Measurements from ENCODE around the gene SELENOO.
A peak's percentile ranks its signal among the peaks of the same experiment; 100 is the strongest.

Gene SELENOO

GRCh38 chr22:50252082-50253045 is 51.6 kb downstream of the SELENOO start:
- peak; percentile 80 for TF ChIP-seq CTCF (conservative IDR thresholded peaks at IDR 0.05; ENCODE audit: low read depth, low read length)
- no peak for DNase-seq (ENCODE audit: low read depth)
- H3K4me3 ChIP-seq (ENCODE audit: low read length): no peak overlapping the region

GRCh38 chr22:50253046-50253915 is 52.5 kb downstream of the SELENOO start:
- no peak for DNase-seq (ENCODE audit: low read depth)
- TF ChIP-seq CTCF (conservative IDR thresholded peaks at IDR 0.05; ENCODE audit: low read depth, low read length): no peak
- H3K4me3 ChIP-seq (ENCODE audit: low read length): no peak overlapping the region

GRCh38 chr22:50253941-50254340 is 53.1 kb downstream of the SELENOO start:
- no peak for TF ChIP-seq CTCF (conservative IDR thresholded peaks at IDR 0.05; ENCODE audit: low read depth, low read length)
- no peak for DNase-seq (ENCODE audit: low read depth)
- H3K4me3 ChIP-seq (ENCODE audit: low read length): no peak overlapping the region

- H3K4me3 ChIP-seq (ENCODE audit: low read length): no peak overlapping the region
- TF ChIP-seq CTCF (conservative IDR thresholded peaks at IDR 0.05; ENCODE audit: low read depth, low read length): no peak
- DNase-seq (ENCODE audit: low read depth): no peak
Measured at GRCh38 chr22:50255099-50255498, 54.3 kb downstream of the SELENOO start.

GRCh38 chr22:50255607-50256006 is 54.8 kb downstream of the SELENOO start:
- DNase-seq (ENCODE audit: low read depth): no peak
- H3K4me3 ChIP-seq (ENCODE audit: low read length): no peak overlapping the region
- no peak for TF ChIP-seq CTCF (conservative IDR thresholded peaks at IDR 0.05; ENCODE audit: low read depth, low read length)

- no peak overlapping the region for H3K4me3 ChIP-seq (ENCODE audit: low read length)
- TF ChIP-seq CTCF (conservative IDR thresholded peaks at IDR 0.05; ENCODE audit: low read depth, low read length): no peak
- DNase-seq (ENCODE audit: low read depth): no peak
Measured at GRCh38 chr22:50256258-50256862, 55.5 kb downstream of the SELENOO start.
